Mucosa of descending colon (tissue), 3 donors: ENCODE results near the gene PTPRH. TPM values are rescaled to one million over a fixed set of nuclear protein-coding genes. Genes with fewer than 3 reads are reported as not detected.

Experiments used
- ATAC-seq: fragments of 200-7000 bp; cut with Tn5 transposase; one replicate; pipeline ENCODE4 v1.9.1; 2020; ENCODE audit warnings: mild to moderate bottlenecking, moderate library complexity
- DNase-seq, 3 donors: peaks; one replicate each; pipeline ENCODE4 v3.0.0-alpha.2; 2020
- H3K36me3 ChIP-seq: fragments of 200-600 bp; one replicate; pipeline ENCODE4 v1.8.0; 2021; ENCODE audit warnings: low read depth, mild to moderate bottlenecking
- H3K4me1 ChIP-seq: fragments of 200-600 bp; one replicate; pipeline ENCODE4 v1.8.0; 2021; ENCODE audit warnings: low read depth, mild to moderate bottlenecking
- H3K4me3 ChIP-seq: fragments of 200-600 bp; one replicate; pipeline ENCODE4 v1.8.0; 2021; ENCODE audit warnings: mild to moderate bottlenecking
- H3K9me3 ChIP-seq: fragments of 200-600 bp; one replicate; pipeline ENCODE4 v1.8.0; 2021; ENCODE audit warnings: mild to moderate bottlenecking
- CTCF ChIP-seq: fragments of 200-600 bp; IDR thresholded peaks from one replicate; pipeline ENCODE4 v1.8.0; 2022; ENCODE audit warnings: antibody characterized with exemption, mild to moderate bottlenecking
- intact Hi-C, 2 donors: fragments of 100-400 bp; cut with DNase I in 1 of 2; cut with micrococcal nuclease in 1 of 2; formaldehyde crosslinking; loops; one replicate each; pipeline versions ENCODE4 v1.11.0 to v1.11.1; 2022; cut with DNase I, micrococcal nuclease
- total RNA-seq, 3 donors: library from RNA; stranded (reverse); fragmentation: NEBNext Ultra II Directional in 2 of 3; extraction: Animal tissue kit (Norgen Biotek cat#: 25700) in 2 of 3; gene quantifications; one replicate each; pipeline versions ENCODE4 v1.2.1 to v1.2.4, GENCODE V29; 2021 to 2023
- donor health status: DM: no; HTN: no; CAD: no; lungs with moderate emphysema.
- donor health status: DM: no; HTN: no; CAD: no.
- donor health status: DM: no; HTN: yes; CAD: no.

PTPRH gene
- total RNA-seq, 3 donors from 2014 or later: 62.3 to 181 (median 94.8) TPM

- TF ChIP-seq CTCF: no peak
- Histone ChIP-seq H3K9me3 (no peaks in the 10 kb centered on the region), H3K4me1 (no peaks in the 10 kb centered on the region), H3K36me3 (peaks cover 17% of the 10 kb centered on the region), H3K4me3 (no peak overlapping the region)
- no peak for ATAC-seq
- peak in 2 of 3 donors; percentile 23 to 52 for DNase-seq
- intact Hi-C loops: no loop called here
Measured at GRCh38 chr19:55241143-55241934, 32.0 kb upstream of the PTPRH start.

- DNase-seq (no peak), ATAC-seq (no peak)
- Histone ChIP-seq H3K9me3 (no peaks in the 10 kb centered on the region), H3K36me3 (peaks cover 17% of the 10 kb centered on the region), H3K4me3 (no peak overlapping the region), H3K4me1 (no peaks in the 10 kb centered on the region)
- TF ChIP-seq CTCF: no peak
- intact Hi-C loops: no loop called here
Measured at GRCh38 chr19:55240713-55241020, 31.4 kb upstream of the PTPRH start.

- DNase-seq: no peak
- no peaks in the 10 kb centered on the region for H3K9me3 ChIP-seq
- intact Hi-C loops: no loop called here
- TF ChIP-seq CTCF: no peak
- no peak for ATAC-seq
- H3K4me3 ChIP-seq: no peak overlapping the region
- no peaks in the 10 kb centered on the region for H3K4me1 ChIP-seq
- peaks cover 13% of the 10 kb centered on the region for H3K36me3 ChIP-seq
Measured at GRCh38 chr19:55239004-55239403, 29.7 kb upstream of the PTPRH start.

- Histone ChIP-seq H3K4me3 (no peak overlapping the region), H3K4me1 (no peaks in the 10 kb centered on the region), H3K36me3 (peaks cover 13% of the 10 kb centered on the region), H3K9me3 (no peaks in the 10 kb centered on the region)
- DNase-seq: no peak
- no peak for TF ChIP-seq CTCF
- intact Hi-C loops: no loop called here
- no peak for ATAC-seq
Measured at GRCh38 chr19:55238030-55238429, 28.7 kb upstream of the PTPRH start.

GRCh38 chr19:55232986-55233385 is 23.7 kb upstream of the PTPRH start:
- peaks cover 14% of the 10 kb centered on the region for H3K36me3 ChIP-seq
- no peaks in the 10 kb centered on the region for H3K9me3 ChIP-seq
- H3K4me3 ChIP-seq: no peak overlapping the region
- intact Hi-C loops: no loop called here
- DNase-seq: no peak
- no peak for TF ChIP-seq CTCF
- ATAC-seq: no peak
- H3K4me1 ChIP-seq: no peaks in the 10 kb centered on the region

GRCh38 chr19:55232286-55232602 is 22.9 kb upstream of the PTPRH start:
- Histone ChIP-seq H3K36me3 (peaks cover 14% of the 10 kb centered on the region), H3K4me1 (no peaks in the 10 kb centered on the region), H3K4me3 (no peak overlapping the region), H3K9me3 (no peaks in the 10 kb centered on the region)
- DNase-seq (peak in 1 of 3 donors; percentile 40), ATAC-seq (no peak)
- intact Hi-C loops: no loop called here
- TF ChIP-seq CTCF: no peak
